ENCODE results near the gene TEKT5. TPM values are rescaled to one million over a fixed set of nuclear protein-coding genes. Genes with fewer than 3 reads are reported as not detected.

Gene TEKT5
- total RNA-seq, 1 experiment from 2014 or later = not detected

Other genes with a start within 250 kb of the TEKT5 start
- 9.4 and 9.8 TPM in 2 replicates for gene EMP2, start 114.3 kb downstream of the TEKT5 start, total RNA-seq (2014; rRNA removed; shearing (Covaris generic))
- gene NUBP1, start 48.9 kb upstream of the TEKT5 start, total RNA-seq (2014; rRNA removed; shearing (Covaris generic)) = 42.8 and 58.7 TPM in 2 replicates
- gene TVP23A, start 123.9 kb upstream of the TEKT5 start, total RNA-seq (2014; rRNA removed; shearing (Covaris generic)) = not detected in 2 replicates
- gene CIITA, start 182.3 kb upstream of the TEKT5 start, total RNA-seq (2014; rRNA removed; shearing (Covaris generic)) = 0.08 TPM in 1 of 2 replicates, not detected in the other
- 43.5 and 48.5 TPM in 2 replicates for gene DEXI, start 247.5 kb upstream of the TEKT5 start, total RNA-seq (2014; rRNA removed; shearing (Covaris generic))
- 14.8 and 19.1 TPM in 2 replicates for gene CLEC16A, start 249.6 kb upstream of the TEKT5 start, total RNA-seq (2014; rRNA removed; shearing (Covaris generic))